ENCODE measurements around the gene PHIP.

DNA sequence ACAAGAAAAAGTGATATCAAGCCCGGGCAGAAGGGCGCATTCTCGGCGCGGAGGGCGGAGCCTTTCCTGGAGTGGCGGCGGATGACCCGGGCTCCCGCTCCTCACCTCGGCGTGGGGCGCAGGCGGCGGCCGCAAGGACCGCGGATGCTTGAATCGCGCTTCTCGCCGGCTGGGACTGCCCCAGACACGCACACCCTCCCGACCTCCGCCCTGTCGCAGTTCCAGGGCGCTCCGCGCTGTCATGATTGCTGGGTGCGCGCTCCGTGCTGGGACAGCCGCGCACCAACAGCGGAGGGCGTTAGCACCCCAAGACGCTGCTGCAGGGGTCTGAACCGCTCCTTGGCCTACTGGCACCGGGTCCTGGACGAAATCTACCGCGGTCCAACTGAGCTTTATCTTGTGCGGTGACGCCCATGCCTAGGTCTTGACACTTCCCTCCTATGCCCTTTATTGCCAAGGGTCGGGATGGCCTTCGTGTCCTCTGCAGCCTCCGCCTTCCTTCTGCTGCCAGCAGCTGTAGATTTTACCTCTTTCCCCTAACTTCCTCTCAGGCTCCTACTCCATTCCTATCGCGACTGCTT lies 167.4 kb downstream of the PHIP start:
- TF ChIP-seq, protein P1, sequence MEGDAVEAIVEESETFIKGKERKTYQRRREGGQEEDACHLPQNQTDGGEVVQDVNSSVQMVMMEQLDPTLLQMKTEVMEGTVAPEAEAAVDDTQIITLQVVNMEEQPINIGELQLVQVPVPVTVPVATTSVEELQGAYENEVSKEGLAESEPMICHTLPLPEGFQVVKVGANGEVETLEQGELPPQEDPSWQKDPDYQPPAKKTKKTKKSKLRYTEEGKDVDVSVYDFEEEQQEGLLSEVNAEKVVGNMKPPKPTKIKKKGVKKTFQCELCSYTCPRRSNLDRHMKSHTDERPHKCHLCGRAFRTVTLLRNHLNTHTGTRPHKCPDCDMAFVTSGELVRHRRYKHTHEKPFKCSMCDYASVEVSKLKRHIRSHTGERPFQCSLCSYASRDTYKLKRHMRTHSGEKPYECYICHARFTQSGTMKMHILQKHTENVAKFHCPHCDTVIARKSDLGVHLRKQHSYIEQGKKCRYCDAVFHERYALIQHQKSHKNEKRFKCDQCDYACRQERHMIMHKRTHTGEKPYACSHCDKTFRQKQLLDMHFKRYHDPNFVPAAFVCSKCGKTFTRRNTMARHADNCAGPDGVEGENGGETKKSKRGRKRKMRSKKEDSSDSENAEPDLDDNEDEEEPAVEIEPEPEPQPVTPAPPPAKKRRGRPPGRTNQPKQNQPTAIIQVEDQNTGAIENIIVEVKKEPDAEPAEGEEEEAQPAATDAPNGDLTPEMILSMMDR (IDR thresholded peaks at IDR 0.05), result no peak
- TF ChIP-seq POLR2A (IDR thresholded peaks at IDR 0.05), result no peak

Data from body of pancreas (tissue), 4 donors.